ENCODE measurements around the gene SLC41A2. TPM values are rescaled to one million over a fixed set of nuclear protein-coding genes. Genes with fewer than 3 reads are reported as not detected.
"Not testable (repeated sequence)": the region's sequence is repeated elsewhere in the genome, so short reads cannot be mapped to it uniquely, and the experiment has no call there.

The SLC41A2 gene
- total RNA-seq, 1 donor from 2014 or later = 35.6 TPM

DNA sequence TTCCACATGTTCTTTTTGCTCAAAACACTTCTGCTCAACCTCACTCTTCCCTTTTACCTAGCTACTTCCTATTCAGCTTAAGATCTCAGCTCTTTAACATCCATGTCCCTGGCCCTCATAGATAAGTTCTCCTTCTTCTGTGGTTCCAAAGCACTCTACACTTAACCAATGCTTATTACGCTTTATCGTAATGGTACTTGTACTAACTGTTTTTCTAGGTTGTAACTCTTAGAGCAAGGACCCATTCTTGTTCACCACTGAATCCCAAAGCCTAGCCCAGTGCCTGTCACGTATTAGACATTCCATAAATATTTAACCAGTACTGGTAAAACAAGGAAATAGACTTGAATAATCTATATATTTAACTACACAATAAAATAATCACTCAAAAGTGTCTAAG is 5.3 kb downstream of the SLC41A2 start:
- no peak overlapping the region for H3K27ac ChIP-seq (ENCODE audit: low read depth, low read length)
- H3K4me1 Mint-ChIP-seq (ENCODE audit: low read depth, unreplicated experiment) = peaks cover 11% of the 10 kb centered on the region
- no peak for FAIRE-seq
- no peaks in the 10 kb centered on the region for H3K9me3 Mint-ChIP-seq (ENCODE audit: unreplicated experiment)
- H3K36me3 Mint-ChIP-seq (ENCODE audit: low read depth, unreplicated experiment) = peaks cover 3% of the 10 kb centered on the region
- no peak overlapping the region for H3K4me2 ChIP-seq (ENCODE audit: low read length)
- H3K4me3 Mint-ChIP-seq (ENCODE audit: unreplicated experiment) = no peak overlapping the region
- H3K79me2 ChIP-seq (ENCODE audit: insufficient read depth, low read length) = no peaks in the 10 kb centered on the region
- no peak overlapping the region for H3K9ac ChIP-seq (ENCODE audit: low read length)
- no peaks in the 10 kb centered on the region for H3K36me3 ChIP-seq (ENCODE audit: insufficient read depth, low read length)
- DNase-seq (ENCODE audit: low read depth) = no peak
- no peaks in the 10 kb centered on the region for H3K9me3 ChIP-seq (ENCODE audit: insufficient read depth, low read depth, low read length)
- no peak overlapping the region for H3K4me3 ChIP-seq (ENCODE audit: insufficient read depth, low read depth, low read length)
- no peaks in the 10 kb centered on the region for H3K27me3 Mint-ChIP-seq (ENCODE audit: low read depth, unreplicated experiment)
- H3K27ac Mint-ChIP-seq (ENCODE audit: unreplicated experiment) = no peak overlapping the region
- no peak for TF ChIP-seq EZH2 (IDR thresholded peaks at IDR 0.05; ENCODE audit: insufficient read depth, low read length)
- TF ChIP-seq, protein P1, sequence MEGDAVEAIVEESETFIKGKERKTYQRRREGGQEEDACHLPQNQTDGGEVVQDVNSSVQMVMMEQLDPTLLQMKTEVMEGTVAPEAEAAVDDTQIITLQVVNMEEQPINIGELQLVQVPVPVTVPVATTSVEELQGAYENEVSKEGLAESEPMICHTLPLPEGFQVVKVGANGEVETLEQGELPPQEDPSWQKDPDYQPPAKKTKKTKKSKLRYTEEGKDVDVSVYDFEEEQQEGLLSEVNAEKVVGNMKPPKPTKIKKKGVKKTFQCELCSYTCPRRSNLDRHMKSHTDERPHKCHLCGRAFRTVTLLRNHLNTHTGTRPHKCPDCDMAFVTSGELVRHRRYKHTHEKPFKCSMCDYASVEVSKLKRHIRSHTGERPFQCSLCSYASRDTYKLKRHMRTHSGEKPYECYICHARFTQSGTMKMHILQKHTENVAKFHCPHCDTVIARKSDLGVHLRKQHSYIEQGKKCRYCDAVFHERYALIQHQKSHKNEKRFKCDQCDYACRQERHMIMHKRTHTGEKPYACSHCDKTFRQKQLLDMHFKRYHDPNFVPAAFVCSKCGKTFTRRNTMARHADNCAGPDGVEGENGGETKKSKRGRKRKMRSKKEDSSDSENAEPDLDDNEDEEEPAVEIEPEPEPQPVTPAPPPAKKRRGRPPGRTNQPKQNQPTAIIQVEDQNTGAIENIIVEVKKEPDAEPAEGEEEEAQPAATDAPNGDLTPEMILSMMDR (IDR thresholded peaks at IDR 0.05; ENCODE audit: insufficient read depth, low read depth, low read length) = no peak
- peaks cover 30% of the 10 kb centered on the region for H4K20me1 ChIP-seq (ENCODE audit: insufficient read depth, low read length)
- H2AFZ ChIP-seq (ENCODE audit: low read depth, low read length) = no peak overlapping the region
- peaks cover 6% of the 10 kb centered on the region for H3K4me1 ChIP-seq (ENCODE audit: insufficient read depth, low read length)
- H3K27me3 ChIP-seq (ENCODE audit: insufficient read depth, low read length) = peaks cover 21% of the 10 kb centered on the region

DNA sequence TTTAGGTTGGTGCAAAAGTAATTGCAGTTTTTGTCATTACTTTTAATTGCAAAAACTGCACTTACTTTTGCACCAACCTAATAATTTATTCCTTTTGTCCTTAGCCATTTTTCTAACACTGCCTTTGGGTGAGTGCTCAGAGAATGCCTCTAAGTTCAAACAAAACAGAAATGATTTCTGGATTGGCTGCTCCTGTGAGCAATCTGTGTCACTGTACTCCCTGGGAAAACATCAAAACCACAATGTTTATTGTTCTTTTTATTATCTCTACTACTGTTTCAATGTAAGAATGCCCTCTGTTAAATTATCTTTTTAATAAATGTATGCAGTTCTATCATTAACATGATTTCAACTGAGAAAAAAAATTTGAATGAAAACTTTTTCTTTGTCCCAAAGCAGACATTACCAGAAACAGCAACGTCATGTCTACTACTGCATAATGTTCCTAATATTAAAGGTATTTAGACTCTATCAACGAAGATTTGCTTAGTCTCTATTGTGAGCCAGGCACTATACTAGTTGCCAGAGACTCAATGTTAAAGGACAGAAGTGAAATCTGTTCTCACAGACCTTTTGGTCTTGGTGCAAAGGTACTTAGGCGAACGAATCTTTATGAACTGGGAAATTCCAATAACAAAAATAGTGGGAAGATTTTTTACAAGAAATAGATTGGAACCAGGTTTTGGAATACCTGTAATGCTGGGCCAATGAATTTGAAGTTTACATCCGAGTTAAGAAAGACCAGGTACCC is 6.2 kb downstream of the SLC41A2 start:
- Histone ChIP-seq H2AFZ (ENCODE audit: low read depth, low read length) (no peak overlapping the region), H3K79me2 (ENCODE audit: insufficient read depth, low read length) (no peaks in the 10 kb centered on the region), H3K9me3 (ENCODE audit: insufficient read depth, low read depth, low read length) (no peaks in the 10 kb centered on the region), H4K20me1 (ENCODE audit: insufficient read depth, low read length) (peaks cover 30% of the 10 kb centered on the region), H3K4me1 (ENCODE audit: insufficient read depth, low read length) (peaks cover 6% of the 10 kb centered on the region), H3K4me3 (ENCODE audit: insufficient read depth, low read depth, low read length) (no peak overlapping the region), H3K36me3 (ENCODE audit: insufficient read depth, low read length) (no peaks in the 10 kb centered on the region), H3K9ac (ENCODE audit: low read length) (no peak overlapping the region), H3K27ac (ENCODE audit: low read depth, low read length) (no peak overlapping the region), H3K4me2 (ENCODE audit: low read length) (no peak overlapping the region), H3K27me3 (ENCODE audit: insufficient read depth, low read length) (peaks cover 21% of the 10 kb centered on the region)
- peaks cover 3% of the 10 kb centered on the region for H3K36me3 Mint-ChIP-seq (ENCODE audit: low read depth, unreplicated experiment)
- H3K27me3 Mint-ChIP-seq (ENCODE audit: low read depth, unreplicated experiment) = no peaks in the 10 kb centered on the region
- peaks cover 11% of the 10 kb centered on the region for H3K4me1 Mint-ChIP-seq (ENCODE audit: low read depth, unreplicated experiment)
- TF ChIP-seq, protein P1 (IDR thresholded peaks at IDR 0.05; ENCODE audit: insufficient read depth, low read depth, low read length) = no peak
- TF ChIP-seq EZH2 (IDR thresholded peaks at IDR 0.05; ENCODE audit: insufficient read depth, low read length) = no peak
- no peaks in the 10 kb centered on the region for H3K9me3 Mint-ChIP-seq (ENCODE audit: unreplicated experiment)
- H3K27ac Mint-ChIP-seq (ENCODE audit: unreplicated experiment) = no peak overlapping the region
- DNase-seq (ENCODE audit: low read depth) = peak; percentile 72
- H3K4me3 Mint-ChIP-seq (ENCODE audit: unreplicated experiment) = no peak overlapping the region
- FAIRE-seq = no peak

DNA sequence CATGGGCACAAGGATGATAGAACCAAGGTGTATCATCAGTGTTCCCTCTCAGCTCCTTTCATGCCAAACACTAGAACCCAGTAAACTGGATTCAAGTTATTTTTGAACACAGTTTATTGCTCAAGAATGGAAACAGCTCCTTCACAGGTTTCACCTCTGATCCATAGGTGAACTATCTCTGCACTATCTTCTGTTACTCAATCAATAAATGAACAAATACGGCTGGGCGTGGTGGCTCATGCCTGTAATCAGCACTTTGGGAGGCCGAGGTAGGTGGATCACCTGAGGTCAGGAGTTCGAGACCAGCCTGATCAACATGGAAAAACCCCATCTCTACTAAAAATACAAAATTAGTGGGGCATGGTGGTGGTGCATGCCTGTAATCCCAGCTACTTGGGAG is 9.4 kb downstream of the SLC41A2 start:
- not testable (repeated sequence) for H3K36me3 Mint-ChIP-seq (ENCODE audit: low read depth, unreplicated experiment); H3K4me3 Mint-ChIP-seq (ENCODE audit: unreplicated experiment); H3K27ac ChIP-seq (ENCODE audit: low read depth, low read length); H3K9ac ChIP-seq (ENCODE audit: low read length); H3K4me2 ChIP-seq (ENCODE audit: low read length); H3K4me3 ChIP-seq (ENCODE audit: insufficient read depth, low read depth, low read length); DNase-seq (ENCODE audit: low read depth); H3K79me2 ChIP-seq (ENCODE audit: insufficient read depth, low read length); H3K9me3 ChIP-seq (ENCODE audit: insufficient read depth, low read depth, low read length); H3K9me3 Mint-ChIP-seq (ENCODE audit: unreplicated experiment); H3K4me1 ChIP-seq (ENCODE audit: insufficient read depth, low read length); H2AFZ ChIP-seq (ENCODE audit: low read depth, low read length); FAIRE-seq; H3K27me3 ChIP-seq (ENCODE audit: insufficient read depth, low read length); H3K27ac Mint-ChIP-seq (ENCODE audit: unreplicated experiment); H3K36me3 ChIP-seq (ENCODE audit: insufficient read depth, low read length); H3K27me3 Mint-ChIP-seq (ENCODE audit: low read depth, unreplicated experiment)
- H4K20me1 ChIP-seq (ENCODE audit: insufficient read depth, low read length) = peaks cover 22% of the 10 kb centered on the region
- H3K4me1 Mint-ChIP-seq (ENCODE audit: low read depth, unreplicated experiment) = peaks cover 11% of the 10 kb centered on the region
